ENCODE measurements around the gene RFK. TPM values are rescaled to one million over a fixed set of nuclear protein-coding genes. Genes with fewer than 3 reads are reported as not detected.

Gene RFK
- polyA plus RNA-seq, 1 donor from 2014 or later = 131 TPM

- Histone ChIP-seq H3F3A (ENCODE audit: insufficient read depth, low read length, poor library complexity, severe bottlenecking) (no peaks in the 10 kb centered on the region), H3K9ac (ENCODE audit: low read length) (no peak overlapping the region), H3K27me3 (ENCODE audit: insufficient read depth, low read depth, low read length) (no peaks in the 10 kb centered on the region), H3K27ac (ENCODE audit: low read length) (no peak overlapping the region), H4K20me1 (ENCODE audit: insufficient read depth) (no peaks in the 10 kb centered on the region), H3K9me3 (ENCODE audit: low read length) (no peaks in the 10 kb centered on the region), H3K4me3 (ENCODE audit: low read length) (no peak overlapping the region), H3K79me2 (replicated peaks; ENCODE audit: insufficient read depth, low read length) (no peaks in the 10 kb centered on the region), H2AFZ (ENCODE audit: low read depth, low read length) (no peak overlapping the region), H3K9me2 (ENCODE audit: insufficient read depth, low read length) (no peaks in the 10 kb centered on the region), H3K4me2 (ENCODE audit: low read length) (no peak overlapping the region), H3K36me3 (ENCODE audit: insufficient read depth, low read length) (no peaks in the 10 kb centered on the region)
- no peak for TF ChIP-seq EP300 (conservative IDR thresholded peaks at IDR 0.05; ENCODE audit: poor library complexity, severe bottlenecking)
- TF ChIP-seq EZH2 (IDR thresholded peaks at IDR 0.05; ENCODE audit: borderline replicate concordance, insufficient read depth, low read length, poor library complexity, severe bottlenecking) = no peak
- TF ChIP-seq, protein P1, sequence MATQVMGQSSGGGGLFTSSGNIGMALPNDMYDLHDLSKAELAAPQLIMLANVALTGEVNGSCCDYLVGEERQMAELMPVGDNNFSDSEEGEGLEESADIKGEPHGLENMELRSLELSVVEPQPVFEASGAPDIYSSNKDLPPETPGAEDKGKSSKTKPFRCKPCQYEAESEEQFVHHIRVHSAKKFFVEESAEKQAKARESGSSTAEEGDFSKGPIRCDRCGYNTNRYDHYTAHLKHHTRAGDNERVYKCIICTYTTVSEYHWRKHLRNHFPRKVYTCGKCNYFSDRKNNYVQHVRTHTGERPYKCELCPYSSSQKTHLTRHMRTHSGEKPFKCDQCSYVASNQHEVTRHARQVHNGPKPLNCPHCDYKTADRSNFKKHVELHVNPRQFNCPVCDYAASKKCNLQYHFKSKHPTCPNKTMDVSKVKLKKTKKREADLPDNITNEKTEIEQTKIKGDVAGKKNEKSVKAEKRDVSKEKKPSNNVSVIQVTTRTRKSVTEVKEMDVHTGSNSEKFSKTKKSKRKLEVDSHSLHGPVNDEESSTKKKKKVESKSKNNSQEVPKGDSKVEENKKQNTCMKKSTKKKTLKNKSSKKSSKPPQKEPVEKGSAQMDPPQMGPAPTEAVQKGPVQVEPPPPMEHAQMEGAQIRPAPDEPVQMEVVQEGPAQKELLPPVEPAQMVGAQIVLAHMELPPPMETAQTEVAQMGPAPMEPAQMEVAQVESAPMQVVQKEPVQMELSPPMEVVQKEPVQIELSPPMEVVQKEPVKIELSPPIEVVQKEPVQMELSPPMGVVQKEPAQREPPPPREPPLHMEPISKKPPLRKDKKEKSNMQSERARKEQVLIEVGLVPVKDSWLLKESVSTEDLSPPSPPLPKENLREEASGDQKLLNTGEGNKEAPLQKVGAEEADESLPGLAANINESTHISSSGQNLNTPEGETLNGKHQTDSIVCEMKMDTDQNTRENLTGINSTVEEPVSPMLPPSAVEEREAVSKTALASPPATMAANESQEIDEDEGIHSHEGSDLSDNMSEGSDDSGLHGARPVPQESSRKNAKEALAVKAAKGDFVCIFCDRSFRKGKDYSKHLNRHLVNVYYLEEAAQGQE (IDR thresholded peaks at IDR 0.05; ENCODE audit: borderline replicate concordance) = no peak
- TF ChIP-seq TAF1 (IDR thresholded peaks at IDR 0.05; ENCODE audit: low read depth) = no peak
- TF ChIP-seq, protein P2, sequence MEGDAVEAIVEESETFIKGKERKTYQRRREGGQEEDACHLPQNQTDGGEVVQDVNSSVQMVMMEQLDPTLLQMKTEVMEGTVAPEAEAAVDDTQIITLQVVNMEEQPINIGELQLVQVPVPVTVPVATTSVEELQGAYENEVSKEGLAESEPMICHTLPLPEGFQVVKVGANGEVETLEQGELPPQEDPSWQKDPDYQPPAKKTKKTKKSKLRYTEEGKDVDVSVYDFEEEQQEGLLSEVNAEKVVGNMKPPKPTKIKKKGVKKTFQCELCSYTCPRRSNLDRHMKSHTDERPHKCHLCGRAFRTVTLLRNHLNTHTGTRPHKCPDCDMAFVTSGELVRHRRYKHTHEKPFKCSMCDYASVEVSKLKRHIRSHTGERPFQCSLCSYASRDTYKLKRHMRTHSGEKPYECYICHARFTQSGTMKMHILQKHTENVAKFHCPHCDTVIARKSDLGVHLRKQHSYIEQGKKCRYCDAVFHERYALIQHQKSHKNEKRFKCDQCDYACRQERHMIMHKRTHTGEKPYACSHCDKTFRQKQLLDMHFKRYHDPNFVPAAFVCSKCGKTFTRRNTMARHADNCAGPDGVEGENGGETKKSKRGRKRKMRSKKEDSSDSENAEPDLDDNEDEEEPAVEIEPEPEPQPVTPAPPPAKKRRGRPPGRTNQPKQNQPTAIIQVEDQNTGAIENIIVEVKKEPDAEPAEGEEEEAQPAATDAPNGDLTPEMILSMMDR (IDR thresholded peaks at IDR 0.05; ENCODE audit: poor library complexity, severe bottlenecking) = no peak
- no peak for TF ChIP-seq POLR2AphosphoS5 (IDR thresholded peaks at IDR 0.05)
- TF ChIP-seq RAD21 (conservative IDR thresholded peaks at IDR 0.05) = no peak
- no peak for TF ChIP-seq SMC3 (conservative IDR thresholded peaks at IDR 0.05; ENCODE audit: poor library complexity)
- TF ChIP-seq MXI1 (conservative IDR thresholded peaks at IDR 0.05; ENCODE audit: poor library complexity, severe bottlenecking) = no peak
Observed at GRCh38 chr9:76366275-76366674, 28.0 kb downstream of the RFK start.

GRCh38 chr9:76365028-76365427, 29.2 kb downstream of the RFK start:
- no peak for TF ChIP-seq POLR2AphosphoS5 (IDR thresholded peaks at IDR 0.05)
- TF ChIP-seq TAF1 (IDR thresholded peaks at IDR 0.05; ENCODE audit: low read depth) = no peak
- no peak for TF ChIP-seq SMC3 (conservative IDR thresholded peaks at IDR 0.05; ENCODE audit: poor library complexity)
- no peak for TF ChIP-seq EZH2 (IDR thresholded peaks at IDR 0.05; ENCODE audit: borderline replicate concordance, insufficient read depth, low read length, poor library complexity, severe bottlenecking)
- no peak overlapping the region for H3K9ac ChIP-seq (ENCODE audit: low read length)
- H3K9me2 ChIP-seq (ENCODE audit: insufficient read depth, low read length) = no peaks in the 10 kb centered on the region
- no peaks in the 10 kb centered on the region for H3F3A ChIP-seq (ENCODE audit: insufficient read depth, low read length, poor library complexity, severe bottlenecking)
- no peaks in the 10 kb centered on the region for H3K27me3 ChIP-seq (ENCODE audit: insufficient read depth, low read depth, low read length)
- H2AFZ ChIP-seq (ENCODE audit: low read depth, low read length) = no peak overlapping the region
- H3K4me3 ChIP-seq (ENCODE audit: low read length) = no peak overlapping the region
- H3K4me2 ChIP-seq (ENCODE audit: low read length) = no peak overlapping the region
- H3K36me3 ChIP-seq (ENCODE audit: insufficient read depth, low read length) = no peaks in the 10 kb centered on the region
- no peaks in the 10 kb centered on the region for H3K79me2 ChIP-seq (replicated peaks; ENCODE audit: insufficient read depth, low read length)
- no peak overlapping the region for H3K27ac ChIP-seq (ENCODE audit: low read length)
- H4K20me1 ChIP-seq (ENCODE audit: insufficient read depth) = no peaks in the 10 kb centered on the region
- no peaks in the 10 kb centered on the region for H3K9me3 ChIP-seq (ENCODE audit: low read length)
